ENCODE measurements around the gene CFAP92. TPM values are rescaled to one million over a fixed set of nuclear protein-coding genes. Genes with fewer than 3 reads are reported as not detected.

CFAP92 gene
- total RNA-seq, 1 experiment from 2014 or later: 0.92 TPM

DNA sequence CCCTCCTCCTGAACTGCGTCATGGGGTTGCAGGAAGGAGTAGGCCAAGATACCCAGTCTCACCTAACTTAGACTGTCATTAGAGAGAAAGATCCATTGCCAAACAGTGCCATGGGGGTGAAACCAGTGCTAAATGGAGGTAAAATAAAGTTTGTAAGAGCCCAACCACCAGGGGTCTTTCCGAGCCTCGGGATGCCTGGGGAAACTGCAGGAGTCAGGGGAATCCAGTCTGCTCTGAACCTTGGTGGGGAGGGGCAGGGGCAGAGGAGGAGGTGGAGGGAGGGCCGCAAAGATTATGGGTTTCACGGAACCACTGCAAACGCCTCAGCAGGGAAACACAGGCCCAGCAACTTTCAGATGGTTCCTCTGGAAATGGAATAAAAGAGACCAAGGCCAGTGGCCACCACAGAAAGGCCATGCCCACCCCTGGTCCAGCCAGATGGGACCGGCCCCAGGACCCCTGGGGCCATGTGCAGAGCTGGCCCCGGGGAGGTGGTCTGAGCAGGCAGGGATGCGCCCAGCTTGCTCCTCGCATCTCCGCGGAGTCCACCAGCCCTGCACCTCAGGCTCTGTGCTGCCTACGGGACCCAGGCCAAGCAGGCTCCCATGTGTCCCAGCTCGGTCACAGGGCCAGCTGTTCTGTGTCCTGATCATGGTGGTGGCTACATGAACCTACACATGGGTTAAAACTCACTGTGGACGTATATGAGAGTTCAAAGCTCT lies 46.9 kb upstream of the CFAP92 start:
- Histone ChIP-seq H4K91ac (ENCODE audit: insufficient read length, low read depth, low read length) (no peak overlapping the region), H2BK12ac (ENCODE audit: insufficient read length, low read depth, low read length) (no peak overlapping the region), H3K4me1 (ENCODE audit: insufficient read depth, low read length) (no peaks in the 10 kb centered on the region; the same call in 1 of the 2 replicates), H4K5ac (ENCODE audit: insufficient read length, low read depth, low read length) (no peak overlapping the region), H2AK5ac (ENCODE audit: insufficient read length, low read length) (no peak overlapping the region), H3K79me1 (ENCODE audit: insufficient read depth, low read depth, low read length, poor library complexity, severe bottlenecking) (no peaks in the 10 kb centered on the region), H3K27me3 (ENCODE audit: insufficient read depth, low read length) (no peaks in the 10 kb centered on the region), H2BK120ac (ENCODE audit: low read depth, low read length, poor library complexity, severe bottlenecking) (no peak overlapping the region), H4K8ac (replicated peaks; ENCODE audit: insufficient read length, low read depth, low read length) (no peak overlapping the region), H2BK15ac (ENCODE audit: low read depth, low read length) (no peak overlapping the region), H2AFZ (ENCODE audit: low read length) (no peak overlapping the region), H2BK20ac (ENCODE audit: low read depth, low read length, poor library complexity, severe bottlenecking) (no peak overlapping the region), H4K20me1 (ENCODE audit: control insufficient read depth, insufficient read depth, insufficient read length) (no peaks in the 10 kb centered on the region), H3K4me2 (ENCODE audit: insufficient read depth, insufficient read length, low read length) (no peak overlapping the region), H3K18ac (ENCODE audit: insufficient read length, low read depth, low read length) (no peak overlapping the region), H3K27ac (ENCODE audit: insufficient read length, low read depth, low read length) (no peak overlapping the region), H3K79me2 (ENCODE audit: insufficient read depth, low read length) (no peaks in the 10 kb centered on the region), H3K4ac (ENCODE audit: low read depth, low read length) (no peak overlapping the region), H3K23ac (ENCODE audit: insufficient read length, low read depth, low read length) (no peak overlapping the region), H3K14ac (ENCODE audit: insufficient read depth, low read length) (no peak overlapping the region), H3K56ac (ENCODE audit: insufficient read length, low read depth, low read length) (no peak overlapping the region), H2BK5ac (ENCODE audit: insufficient read length, low read length) (no peak overlapping the region), H3K9ac (ENCODE audit: extremely low read depth, insufficient read length, low read length) (no peak overlapping the region), H3T11ph (ENCODE audit: low read length) (no peak overlapping the region), H3K9me3 (ENCODE audit: control insufficient read depth, low read depth, low read length) (no peaks in the 10 kb centered on the region), H3K23me2 (ENCODE audit: insufficient read length, low read depth, low read length, poor library complexity, severe bottlenecking) (no peaks in the 10 kb centered on the region)
- H3K36me3 Mint-ChIP-seq (ENCODE audit: insufficient read depth in 1 of 3, low read depth in 3 of 3): no peaks in the 10 kb centered on the region; a peak in 1 of 7 replicates
- H3K27me3 Mint-ChIP-seq (ENCODE audit: low read depth): no peaks in the 10 kb centered on the region
- H3K4me3 Mint-ChIP-seq: no peak overlapping the region
- H3K4me1 Mint-ChIP-seq: peaks cover 15 to 36% of the 10 kb centered on the region in 2 experiments
- TF ChIP-seq CTCF (conservative IDR thresholded peaks at IDR 0.05): peak; percentile 32; the same call in 2 of the 3 replicates
- peak; percentile 42 for DNase-seq
- H3K9me3 Mint-ChIP-seq: peaks cover 4 to 11% of the 10 kb centered on the region in 2 experiments; a peak in 4 of 5 replicates
- WGBS (ENCODE audit: extremely low coverage, insufficient read length, low lambda C conversion rate): no CpG with 5 or more reads among the region's 15 CpGs
- H3K27ac Mint-ChIP-seq: no peak overlapping the region
